Heart left ventricle (tissue), 16 donors: ENCODE data around the gene EBF4. TPM values are rescaled to one million over a fixed set of nuclear protein-coding genes. Genes with fewer than 3 reads are reported as not detected.

Experiments
- ATAC-seq, 4 donors: fragments of 200-7000 bp; cut with Tn5 transposase; one replicate each; pipeline ENCODE4 v1.9.1; 2020 to 2022; ENCODE audit warnings: moderate library complexity in 4 of 4, mild to moderate bottlenecking in 3 of 4, moderate number of reproducible peaks in 1 of 4
- DNase-seq, 5 donors: peaks; one replicate each; pipeline ENCODE4 v3.0.0-alpha.2; 2020
- H3K27ac ChIP-seq, 12 donors: fragments of 200-600 bp; sonication (generic) in 4 of 12; one replicate each; pipeline versions ENCODE4 v1.5.0 to v1.8.0; 2016 to 2022; ENCODE audit warnings: mild to moderate bottlenecking in 2 of 12
- H3K27me3 ChIP-seq, 9 donors: fragments of 200-600 bp; sonication (generic) in 2 of 9; one replicate each; pipeline versions ENCODE4 v1.5.1 to v1.8.0; 2016 to 2022; ENCODE audit warnings: mild to moderate bottlenecking in 3 of 9
- H3K36me3 ChIP-seq, 9 donors: fragments of 200-600 bp; sonication (generic) in 2 of 9; one replicate each; pipeline versions ENCODE4 v1.5.0 to v1.8.0; 2018 to 2022; ENCODE audit warnings: mild to moderate bottlenecking in 2 of 9
- H3K4me1 ChIP-seq, 12 donors: fragments of 200-600 bp; sonication (generic) in 4 of 12; one replicate each; pipeline versions ENCODE4 v1.5.0 to v1.8.0; 2016 to 2022; ENCODE audit warnings: mild to moderate bottlenecking in 3 of 12
- H3K4me3 ChIP-seq, 12 donors: fragments of 200-600 bp; sonication (generic) in 4 of 12; one replicate each; pipeline versions ENCODE4 v1.5.0 to v1.8.0; 2017 to 2022; ENCODE audit warnings: mild to moderate bottlenecking in 9 of 12, moderate library complexity in 4 of 12
- H3K9me3 ChIP-seq, 12 donors: fragments of 200-600 bp; sonication (generic) in 4 of 12; one replicate each; pipeline versions ENCODE4 v1.5.0 to v1.8.0; 2016 to 2022; ENCODE audit warnings: mild to moderate bottlenecking in 1 of 12
- POLR2A ChIP-seq, 2 donors: fragments of 450-650 bp; IDR thresholded peaks; one replicate each; pipeline ENCODE4 v1.6.1; 2017; ENCODE audit warnings: antibody characterized with exemption in 2 of 2, mild to moderate bottlenecking in 2 of 2, moderate library complexity in 2 of 2
- WGBS, 4 donors: extraction: QIAGEN DNeasy Blood & Tissue Kit in 2 of 4; methylation state at CpG; one replicate each; pipeline versions ENCODE4 v1.1.5 to v1.1.7; 2013 to 2018; 5-methylcytosine and 5-hydroxymethylcytosine counted together
- intact Hi-C, 10 donors: fragments of 100-400 bp; cut with DNase I; formaldehyde crosslinking; loops; one replicate each; pipeline versions ENCODE4 v1.11.1 to v1.14.2; 2022
- polyA plus RNA-seq, 2 donors: library from polyadenylated mRNA; stranded (reverse); fragments of 200-250 nt; gene quantifications; one replicate each; pipeline ENCODE4 v1.2.3, GENCODE V29; 2013
- total RNA-seq, 9 donors: library from RNA; depleted of rRNA in 2 of 9; stranded (reverse); fragments of >200 nt in 2 of 9; fragmentation: NEBNext Ultra II Directional in 3 of 9; extraction: Animal tissue kit (Norgen Biotek cat#: 25700) in 3 of 9; gene quantifications; one replicate each; pipeline versions ENCODE4 v1.1.0 to v1.2.4, GENCODE V29; 2016 to 2023
- TF ChIP-seq, protein P1 (sequence below), 12 donors: fragments of 200-600 bp; sonication (generic) in 4 of 12; IDR thresholded peaks; one replicate each; pipeline versions ENCODE4 v1.5.0 to v1.8.0; 2018 to 2022; ENCODE audit warnings: antibody characterized with exemption in 12 of 12, mild to moderate bottlenecking in 5 of 12
- donor health status: ischemic (EF 13 %, LVEDD 7.1; RV severe dilation, severe dysfunction).
- donor health status: healthy with polysubstance abuse.
- donor health status: DM: no; HTN: yes; CAD: no.
- donor health status: DM: no; HTN: no; CAD: no.
- donor health status: ischemic (EF 25% LVEDD 6.9; RV normal size, moderate dysfunction).
- donor health status: ischemic (EF 25% LVEDD 5.7; RV mildly dilated, moderate dysfunction).
- donor health status: healthy.
- donor health status: DM: yes; HTN: yes; CAD: no.
- donor health status: ischemic (EF 35%, LVEDD 5.7; RV mildly dilated, moderate dysfunction).
- donor health status: nonischemic (EF 11% LVEDD 7.7; RV severe dilation, severe dysfunction).
- donor health status: DM: yes; HTN: yes; CAD: no.
- donor health status: PGD.
- donor health status: ischemic (EF 29% LVEDD 5.4; RV normal size, mild dysfunction).
- donor health status: nonischemic (EF 23%, LVEDD 6.1; RV moderate dilation, normal function).

EBF4 gene
- total and polyA plus RNA-seq, 11 donors = 2.5 to 6.4 (median 3.8) TPM

DNA sequence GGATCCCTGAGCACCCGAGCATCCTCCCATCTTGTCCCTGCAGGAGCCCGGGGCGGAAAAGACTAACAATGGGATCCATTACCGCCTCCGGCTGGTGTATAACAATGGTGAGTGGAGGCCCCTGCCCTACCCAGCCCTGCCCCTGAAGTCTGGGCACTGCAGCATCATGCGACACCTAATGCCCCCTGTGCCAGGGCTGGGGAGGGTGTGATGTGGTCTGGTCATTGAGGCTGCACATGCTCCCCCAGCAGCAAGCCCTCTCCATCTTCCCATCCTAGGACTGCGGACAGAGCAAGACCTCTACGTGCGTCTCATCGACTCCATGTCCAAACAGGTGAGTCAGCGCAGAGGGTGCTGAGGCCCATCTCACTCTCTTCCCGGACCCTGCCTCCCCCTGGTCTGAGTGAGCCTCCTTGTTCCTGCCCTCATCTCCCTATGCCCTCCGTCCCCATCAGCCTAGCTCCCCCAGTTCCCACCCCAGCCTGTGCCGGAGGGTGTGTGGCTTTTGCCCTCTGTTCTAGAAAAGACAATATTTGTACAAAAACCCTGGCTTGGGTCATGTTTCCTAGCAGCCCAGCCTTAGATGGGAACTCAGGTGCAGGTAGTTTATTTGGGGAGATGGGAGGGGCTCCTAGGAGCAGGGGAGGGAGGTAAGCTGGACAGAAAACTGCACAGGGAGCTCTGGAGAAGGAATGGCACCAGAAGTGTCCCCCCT lies 13.5 kb downstream of the EBF4 start:
- Histone ChIP-seq H3K4me1 (no peaks in the 10 kb centered on the region), H3K4me3 (no peak overlapping the region), H3K36me3 (no peaks in the 10 kb centered on the region), H3K9me3 (no peaks in the 10 kb centered on the region), H3K27ac (no peak overlapping the region), H3K27me3 (no peaks in the 10 kb centered on the region)
- no peak for ATAC-seq
- WGBS, 4 donors = 91 to 93% (median 92%) methylated on average over 14 of the region's 14 CpGs
- no peak for DNase-seq
- TF ChIP-seq POLR2A (IDR thresholded peaks at IDR 0.05) = no peak
- TF ChIP-seq, protein P1, sequence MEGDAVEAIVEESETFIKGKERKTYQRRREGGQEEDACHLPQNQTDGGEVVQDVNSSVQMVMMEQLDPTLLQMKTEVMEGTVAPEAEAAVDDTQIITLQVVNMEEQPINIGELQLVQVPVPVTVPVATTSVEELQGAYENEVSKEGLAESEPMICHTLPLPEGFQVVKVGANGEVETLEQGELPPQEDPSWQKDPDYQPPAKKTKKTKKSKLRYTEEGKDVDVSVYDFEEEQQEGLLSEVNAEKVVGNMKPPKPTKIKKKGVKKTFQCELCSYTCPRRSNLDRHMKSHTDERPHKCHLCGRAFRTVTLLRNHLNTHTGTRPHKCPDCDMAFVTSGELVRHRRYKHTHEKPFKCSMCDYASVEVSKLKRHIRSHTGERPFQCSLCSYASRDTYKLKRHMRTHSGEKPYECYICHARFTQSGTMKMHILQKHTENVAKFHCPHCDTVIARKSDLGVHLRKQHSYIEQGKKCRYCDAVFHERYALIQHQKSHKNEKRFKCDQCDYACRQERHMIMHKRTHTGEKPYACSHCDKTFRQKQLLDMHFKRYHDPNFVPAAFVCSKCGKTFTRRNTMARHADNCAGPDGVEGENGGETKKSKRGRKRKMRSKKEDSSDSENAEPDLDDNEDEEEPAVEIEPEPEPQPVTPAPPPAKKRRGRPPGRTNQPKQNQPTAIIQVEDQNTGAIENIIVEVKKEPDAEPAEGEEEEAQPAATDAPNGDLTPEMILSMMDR (IDR thresholded peaks at IDR 0.05) = no peak
- intact Hi-C loops = no loop called here

DNA sequence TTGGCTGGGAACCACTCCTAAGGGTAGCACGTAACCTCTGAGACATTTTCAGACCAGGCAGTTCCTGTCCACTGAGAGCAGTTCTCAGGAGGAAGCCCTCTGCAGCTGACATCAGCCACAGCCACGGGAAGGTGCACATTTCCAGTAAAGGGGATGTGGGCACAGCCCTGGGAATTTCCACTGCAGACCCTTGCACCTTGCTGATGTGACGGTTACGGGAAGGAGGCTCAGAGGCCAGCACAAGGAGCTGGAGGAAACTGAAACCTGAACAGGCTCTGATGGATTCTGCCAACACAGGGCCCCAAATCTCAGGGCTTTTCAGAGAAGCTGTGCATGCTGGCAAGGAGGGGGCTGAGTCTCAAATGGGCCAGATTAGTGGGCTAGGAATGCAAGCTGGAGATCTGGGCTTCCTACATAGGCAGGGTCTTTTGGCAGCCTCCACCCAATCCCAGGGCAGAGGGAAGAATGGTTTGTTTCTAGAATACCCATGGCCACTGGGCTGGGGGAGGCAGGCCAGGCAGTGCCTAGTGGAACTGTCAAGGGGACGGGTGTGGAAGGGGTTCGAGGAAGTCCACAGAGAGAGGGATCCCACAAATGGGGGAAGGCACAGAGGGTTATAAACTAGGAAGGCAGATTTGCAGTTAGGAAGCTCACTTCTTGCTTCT lies 14.2 kb downstream of the EBF4 start:
- Histone ChIP-seq H3K27me3 (no peaks in the 10 kb centered on the region), H3K9me3 (no peaks in the 10 kb centered on the region), H3K36me3 (no peaks in the 10 kb centered on the region), H3K27ac (no peak overlapping the region), H3K4me1 (no peaks in the 10 kb centered on the region), H3K4me3 (no peak overlapping the region)
- WGBS, 4 donors = 79 to 82% (median 80%) methylated on average over 4 to 6 of the region's 6 CpGs
- DNase-seq = no peak
- intact Hi-C loops = no loop called here
- TF ChIP-seq POLR2A (IDR thresholded peaks at IDR 0.05) = no peak
- TF ChIP-seq, protein P1 (IDR thresholded peaks at IDR 0.05) = no peak
- ATAC-seq = no peak

- H3K9me3 ChIP-seq = no peaks in the 10 kb centered on the region
- no peak for DNase-seq
- no peak overlapping the region for H3K4me3 ChIP-seq
- H3K27me3 ChIP-seq = no peaks in the 10 kb centered on the region
- 83 to 88% (median 86%) methylated on average over 9 to 12 of the region's 12 CpGs for WGBS, 4 donors
- no peaks in the 10 kb centered on the region for H3K4me1 ChIP-seq
- TF ChIP-seq, protein P1 (IDR thresholded peaks at IDR 0.05) = no peak
- no peak for TF ChIP-seq POLR2A (IDR thresholded peaks at IDR 0.05)
- no peak overlapping the region for H3K27ac ChIP-seq
- intact Hi-C loops = no loop called here
- ATAC-seq = peak in 1 of 4 donors; percentile 32
- no peaks in the 10 kb centered on the region for H3K36me3 ChIP-seq
These were observed 14.9 kb downstream of the EBF4 start for GRCh38 chr20:2707353-2708072.

GRCh38 chr20:2708073-2708415 lies 15.5 kb downstream of the EBF4 start:
- intact Hi-C loops = no loop called here
- Histone ChIP-seq H3K4me3 (no peak overlapping the region), H3K4me1 (no peaks in the 10 kb centered on the region), H3K27me3 (no peaks in the 10 kb centered on the region), H3K9me3 (no peaks in the 10 kb centered on the region), H3K36me3 (no peaks in the 10 kb centered on the region), H3K27ac (no peak overlapping the region)
- ATAC-seq = no peak
- TF ChIP-seq, protein P1 (IDR thresholded peaks at IDR 0.05) = no peak
- no peak for TF ChIP-seq POLR2A (IDR thresholded peaks at IDR 0.05)
- DNase-seq = no peak
- 84 to 90% (median 89%) methylated on average over 5 of the region's 5 CpGs for WGBS, 4 donors
